Glutamatergic neuron (in vitro differentiated cells): ENCODE data around the gene DAPL1. TPM values are rescaled to one million over a fixed set of nuclear protein-coding genes. Genes with fewer than 3 reads are reported as not detected.

Experiments
- DNase-seq: peaks from one replicate; pipeline ENCODE4 v3.0.0; 2022
- H3K27ac Mint-ChIP-seq: one replicate; pipeline ENCODE4 v1.8.0; 2020; ENCODE audit warnings: mild to moderate bottlenecking, mixed read lengths, inconsistent platforms; ENCODE audit not compliant: unreplicated experiment
- H3K27me3 Mint-ChIP-seq: one replicate; pipeline ENCODE4 v1.8.0; 2020; ENCODE audit warnings: mild to moderate bottlenecking, moderate library complexity, mixed read lengths, inconsistent platforms; ENCODE audit not compliant: unreplicated experiment
- H3K36me3 Mint-ChIP-seq: one replicate; pipeline ENCODE4 v1.8.0; 2020; ENCODE audit warnings: mild to moderate bottlenecking, mixed read lengths, inconsistent platforms; ENCODE audit not compliant: unreplicated experiment
- H3K4me1 Mint-ChIP-seq: one replicate; pipeline ENCODE4 v1.8.0; 2020; ENCODE audit warnings: mild to moderate bottlenecking, low read depth, mixed read lengths, inconsistent platforms; ENCODE audit not compliant: unreplicated experiment
- H3K4me3 Mint-ChIP-seq: one replicate; pipeline ENCODE4 v1.8.0; 2020; ENCODE audit warnings: mild to moderate bottlenecking, mixed read lengths, inconsistent platforms; ENCODE audit not compliant: unreplicated experiment
- H3K9me3 Mint-ChIP-seq: one replicate; pipeline ENCODE4 v1.8.0; 2020; ENCODE audit warnings: mild to moderate bottlenecking, moderate library complexity, mixed read lengths, inconsistent platforms; ENCODE audit not compliant: unreplicated experiment
- total RNA-seq: library from RNA; stranded (reverse); fragmentation: NEBNext Ultra II Directional; extraction: Animal tissue kit (Norgen Biotek cat#: 25700); gene quantifications from one replicate; pipeline ENCODE4 v1.2.1, GENCODE V29; 2021; ENCODE audit not compliant: unreplicated experiment
- TF ChIP-seq, protein P1 (sequence below): fragments of 200-600 bp; sonication (generic); IDR thresholded peaks from one replicate; pipeline ENCODE4 v1.5.0; 2021; ENCODE audit not compliant: partially characterized antibody, unreplicated experiment

Gene DAPL1
- total RNA-seq, 1 donor from 2014 or later, result not detected

DNA sequence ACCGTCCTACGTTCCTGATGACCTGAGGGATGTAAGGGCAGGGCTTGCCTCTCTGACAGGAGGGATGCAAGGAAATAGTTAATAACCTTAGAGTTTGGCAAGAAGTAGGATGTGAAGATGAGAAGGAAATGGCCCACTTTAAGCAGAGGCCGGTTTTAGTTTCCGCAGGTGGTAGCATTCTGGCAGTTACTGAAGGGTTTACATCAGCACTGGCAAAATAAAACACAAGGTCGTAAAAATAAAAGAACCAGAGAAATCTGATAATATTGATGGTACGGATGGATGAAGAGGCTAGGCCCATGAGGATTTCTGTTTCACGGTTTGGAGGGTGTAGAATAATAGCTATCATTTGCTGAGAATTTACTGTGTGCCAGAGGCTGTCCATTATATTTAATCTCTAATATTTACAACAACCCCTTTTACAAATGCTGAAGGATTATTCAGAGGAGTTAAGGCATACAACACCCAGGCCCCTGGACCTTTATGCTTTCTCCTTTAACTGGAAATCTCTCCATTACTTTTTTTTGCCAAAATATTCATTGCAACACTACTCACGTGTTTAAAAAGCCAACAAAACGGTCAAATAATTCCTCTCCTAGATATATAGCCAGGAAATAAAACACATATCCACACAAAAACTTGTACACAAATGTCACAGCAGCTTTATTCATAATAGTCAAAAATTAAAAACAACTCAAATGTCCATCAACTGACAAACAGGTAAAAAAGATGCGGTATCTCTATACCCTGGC lies 28.5 kb downstream of the DAPL1 start:
- Mint-ChIP-seq H3K4me3 (no peak overlapping the region), H3K36me3 (no peaks in the 10 kb centered on the region), H3K9me3 (no peaks in the 10 kb centered on the region), H3K27ac (no peak overlapping the region), H3K4me1 (peaks cover 2% of the 10 kb centered on the region), H3K27me3 (no peaks in the 10 kb centered on the region)
- TF ChIP-seq, protein P1, sequence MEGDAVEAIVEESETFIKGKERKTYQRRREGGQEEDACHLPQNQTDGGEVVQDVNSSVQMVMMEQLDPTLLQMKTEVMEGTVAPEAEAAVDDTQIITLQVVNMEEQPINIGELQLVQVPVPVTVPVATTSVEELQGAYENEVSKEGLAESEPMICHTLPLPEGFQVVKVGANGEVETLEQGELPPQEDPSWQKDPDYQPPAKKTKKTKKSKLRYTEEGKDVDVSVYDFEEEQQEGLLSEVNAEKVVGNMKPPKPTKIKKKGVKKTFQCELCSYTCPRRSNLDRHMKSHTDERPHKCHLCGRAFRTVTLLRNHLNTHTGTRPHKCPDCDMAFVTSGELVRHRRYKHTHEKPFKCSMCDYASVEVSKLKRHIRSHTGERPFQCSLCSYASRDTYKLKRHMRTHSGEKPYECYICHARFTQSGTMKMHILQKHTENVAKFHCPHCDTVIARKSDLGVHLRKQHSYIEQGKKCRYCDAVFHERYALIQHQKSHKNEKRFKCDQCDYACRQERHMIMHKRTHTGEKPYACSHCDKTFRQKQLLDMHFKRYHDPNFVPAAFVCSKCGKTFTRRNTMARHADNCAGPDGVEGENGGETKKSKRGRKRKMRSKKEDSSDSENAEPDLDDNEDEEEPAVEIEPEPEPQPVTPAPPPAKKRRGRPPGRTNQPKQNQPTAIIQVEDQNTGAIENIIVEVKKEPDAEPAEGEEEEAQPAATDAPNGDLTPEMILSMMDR, result no peak
- DNase-seq, result no peak

- H3K4me3 Mint-ChIP-seq, result no peak overlapping the region
- no peaks in the 10 kb centered on the region for H3K36me3 Mint-ChIP-seq
- no peaks in the 10 kb centered on the region for H3K9me3 Mint-ChIP-seq
- H3K4me1 Mint-ChIP-seq, result peaks cover 2% of the 10 kb centered on the region
- H3K27me3 Mint-ChIP-seq, result no peaks in the 10 kb centered on the region
- H3K27ac Mint-ChIP-seq, result no peak overlapping the region
- no peak for DNase-seq
- TF ChIP-seq, protein P1, result no peak
These were observed 29.9 kb downstream of the DAPL1 start for GRCh38 chr2:158825021-158825420.

- H3K36me3 Mint-ChIP-seq, result no peaks in the 10 kb centered on the region
- H3K4me3 Mint-ChIP-seq, result no peak overlapping the region
- no peaks in the 10 kb centered on the region for H3K9me3 Mint-ChIP-seq
- TF ChIP-seq, protein P1, result no peak
- H3K27me3 Mint-ChIP-seq, result no peaks in the 10 kb centered on the region
- no peak for DNase-seq
- H3K4me1 Mint-ChIP-seq, result peaks cover 2% of the 10 kb centered on the region
- H3K27ac Mint-ChIP-seq, result no peak overlapping the region
These were observed 31.8 kb downstream of the DAPL1 start for GRCh38 chr2:158826965-158827364.

DNA sequence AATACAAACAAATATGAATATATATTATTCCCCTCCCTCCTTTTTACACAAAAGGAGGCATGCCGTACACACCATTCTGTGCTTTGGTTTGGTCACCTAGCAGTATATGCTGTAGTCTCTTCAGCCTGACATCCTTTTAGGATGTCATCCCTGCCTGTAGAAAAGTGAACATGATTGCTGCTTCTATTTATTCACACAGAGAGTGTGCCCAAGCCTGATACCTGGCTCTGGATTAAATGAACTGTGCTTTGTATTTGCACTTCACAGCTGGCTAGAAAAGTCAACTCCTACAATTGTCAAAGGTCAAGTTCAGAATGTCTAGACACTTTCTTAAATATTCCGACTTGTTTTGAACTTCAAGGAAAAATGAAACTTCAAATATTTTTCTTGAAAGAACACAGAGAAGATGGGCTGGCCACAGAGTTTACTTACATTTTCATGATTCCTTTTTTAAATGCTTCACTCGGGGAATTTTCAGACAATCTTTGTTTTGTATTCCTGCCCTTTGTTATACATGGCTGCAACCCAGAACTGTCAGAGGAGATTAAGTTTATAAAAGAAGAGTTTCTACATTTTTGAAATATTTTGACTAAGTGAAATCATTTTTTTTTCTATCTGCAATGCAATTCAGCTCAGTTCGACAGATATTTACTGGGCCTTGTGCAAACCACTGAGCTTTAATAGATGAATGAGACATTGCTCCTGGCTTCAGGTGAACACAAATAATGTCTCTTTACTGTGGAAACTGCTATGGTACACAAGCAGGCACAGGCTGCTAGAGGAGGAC lies 33.5 kb downstream of the DAPL1 start:
- Mint-ChIP-seq H3K4me3 (no peak overlapping the region), H3K27me3 (no peaks in the 10 kb centered on the region), H3K27ac (no peak overlapping the region), H3K36me3 (no peaks in the 10 kb centered on the region), H3K9me3 (no peaks in the 10 kb centered on the region), H3K4me1 (peaks cover 2% of the 10 kb centered on the region)
- DNase-seq, result no peak
- TF ChIP-seq, protein P1, result no peak

DNA sequence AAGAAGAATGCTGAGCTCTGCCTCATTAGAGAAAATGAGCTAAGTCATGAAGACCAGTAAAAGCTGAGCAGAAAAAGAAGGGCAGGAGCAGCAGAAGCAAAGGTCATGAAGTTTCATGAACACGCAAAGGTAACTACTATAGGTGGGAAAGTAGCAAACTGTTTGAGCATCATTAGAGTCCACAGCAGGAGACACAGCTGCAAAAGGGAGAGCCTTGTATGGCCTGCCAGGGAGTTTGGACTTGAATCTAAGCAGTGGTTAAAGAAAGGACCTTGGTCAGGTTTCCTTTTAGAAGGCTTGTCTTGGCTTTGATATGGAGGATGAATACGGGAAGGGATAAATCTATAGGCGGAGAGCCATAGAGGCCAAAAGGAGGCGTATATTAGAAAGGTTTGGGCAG lies 34.0 kb downstream of the DAPL1 start:
- no peak for DNase-seq
- no peak overlapping the region for H3K27ac Mint-ChIP-seq
- H3K4me3 Mint-ChIP-seq, result no peak overlapping the region
- no peaks in the 10 kb centered on the region for H3K36me3 Mint-ChIP-seq
- TF ChIP-seq, protein P1, result no peak
- H3K4me1 Mint-ChIP-seq, result peaks cover 2% of the 10 kb centered on the region
- no peaks in the 10 kb centered on the region for H3K27me3 Mint-ChIP-seq
- H3K9me3 Mint-ChIP-seq, result no peaks in the 10 kb centered on the region
